Measurements from ENCODE around the gene CRTC2.
A peak's percentile ranks its signal among the peaks of the same experiment; 100 is the strongest.

CRTC2 gene

GRCh38 chr1:153936011-153936802, 22.2 kb downstream of the CRTC2 start:
- DNase-seq (ENCODE audit: insufficient read length, low spot score), result no peak
- FAIRE-seq, result no peak
- TF ChIP-seq POLR2A (IDR thresholded peaks at IDR 0.05; ENCODE audit: low read depth, low read length), result no peak

- FAIRE-seq (no peak), DNase-seq (ENCODE audit: insufficient read length, low spot score) (no peak)
- TF ChIP-seq POLR2A (IDR thresholded peaks at IDR 0.05; ENCODE audit: low read depth, low read length), result no peak
These were observed 23.7 kb downstream of the CRTC2 start for GRCh38 chr1:153934746-153935145.

GRCh38 chr1:153933955-153934354, 24.5 kb downstream of the CRTC2 start:
- DNase-seq (ENCODE audit: insufficient read length, low spot score) (no peak), FAIRE-seq (no peak)
- no peak for TF ChIP-seq POLR2A (IDR thresholded peaks at IDR 0.05; ENCODE audit: low read depth, low read length)

- TF ChIP-seq POLR2A (IDR thresholded peaks at IDR 0.05; ENCODE audit: low read depth, low read length), result no peak
- FAIRE-seq (no peak), DNase-seq (ENCODE audit: insufficient read length, low spot score) (no peak)
These were observed 25.0 kb downstream of the CRTC2 start for GRCh38 chr1:153933430-153933829.

- TF ChIP-seq POLR2A (IDR thresholded peaks at IDR 0.05; ENCODE audit: low read depth, low read length), result no peak
- FAIRE-seq, result no peak
- DNase-seq (ENCODE audit: insufficient read length, low spot score), result no peak
These were observed 26.0 kb downstream of the CRTC2 start for GRCh38 chr1:153932156-153933131.

GRCh38 chr1:153929981-153930948, 28.1 kb downstream of the CRTC2 start:
- FAIRE-seq (no peak), DNase-seq (ENCODE audit: insufficient read length, low spot score) (no peak)
- no peak for TF ChIP-seq POLR2A (IDR thresholded peaks at IDR 0.05; ENCODE audit: low read depth, low read length)

GRCh38 chr1:153929426-153929825, 29.0 kb downstream of the CRTC2 start:
- FAIRE-seq (no peak), DNase-seq (ENCODE audit: insufficient read length, low spot score) (no peak)
- no peak for TF ChIP-seq POLR2A (IDR thresholded peaks at IDR 0.05; ENCODE audit: low read depth, low read length)

- DNase-seq (ENCODE audit: insufficient read length, low spot score) (no peak), FAIRE-seq (no peak)
- no peak for TF ChIP-seq POLR2A (IDR thresholded peaks at IDR 0.05; ENCODE audit: low read depth, low read length)
These were observed 29.5 kb downstream of the CRTC2 start for GRCh38 chr1:153928791-153929341.

- DNase-seq (ENCODE audit: insufficient read length, low spot score) (no peak), FAIRE-seq (no peak)
- TF ChIP-seq POLR2A (IDR thresholded peaks at IDR 0.05; ENCODE audit: low read depth, low read length), result no peak
These were observed 30.2 kb downstream of the CRTC2 start for GRCh38 chr1:153928245-153928644.

- DNase-seq (ENCODE audit: insufficient read length, low spot score) (no peak), FAIRE-seq (no peak)
- no peak for TF ChIP-seq POLR2A (IDR thresholded peaks at IDR 0.05; ENCODE audit: low read depth, low read length)
These were observed 32.0 kb downstream of the CRTC2 start for GRCh38 chr1:153926405-153926804.

GRCh38 chr1:153922972-153923925, 35.2 kb downstream of the CRTC2 start, which contains the start of gene GATAD2B:
Gene GATAD2B, minus strand, starts transcription at chr1:153922972. Its CDS starts 94,625 bp downstream, at chr1:153828347.
- TF ChIP-seq POLR2A (IDR thresholded peaks at IDR 0.05; ENCODE audit: low read depth, low read length), result peak; percentile 33; the same call in 1 of the 2 replicates
- no peak for FAIRE-seq
- DNase-seq (ENCODE audit: insufficient read length, low spot score), result peak; percentile 97
